Measurements from ENCODE around the gene INSL6.
"Not testable (repeated sequence)": the region's sequence is repeated elsewhere in the genome, so short reads cannot be mapped to it uniquely, and the experiment has no call there.

Gene INSL6

GRCh38 chr9:5185220-5185840 is at the start of gene INSL6:
INSL6 (minus strand) TSS chr9:5185639; CDS start chr9:5185602, 37 bp downstream.
- no peak for DNase-seq

- DNase-seq: no peak
Observed at GRCh38 chr9:5231212-5231611, 45.8 kb upstream of the INSL6 start, which contains the start of gene INSL4. INSL4 (plus strand) TSS chr9:5231419; CDS start chr9:5231524, 105 bp downstream.

- DNase-seq: no peak
Observed at GRCh38 chr9:5230554-5230953, 45.1 kb upstream of the INSL6 start.

- DNase-seq: no peak
Observed at GRCh38 chr9:5205071-5205470, 19.6 kb upstream of the INSL6 start.

- DNase-seq: no peak
Observed at GRCh38 chr9:5195463-5195862, 10.0 kb upstream of the INSL6 start.

GRCh38 chr9:5193345-5193744 is 7.9 kb upstream of the INSL6 start:
- DNase-seq: no peak

GRCh38 chr9:5191985-5192384 is 6.5 kb upstream of the INSL6 start:
- DNase-seq: no peak

GRCh38 chr9:5188060-5188984 is 2.9 kb upstream of the INSL6 start:
- no peak for DNase-seq

GRCh38 chr9:5186416-5187169 is 1.2 kb upstream of the INSL6 start:
- DNase-seq: peak; percentile 19

GRCh38 chr9:5184776-5185175 is 663 bp downstream of the INSL6 start:
- DNase-seq: no peak

- DNase-seq: not testable (repeated sequence)
Observed at GRCh38 chr9:5180631-5181030, 4.8 kb downstream of the INSL6 start.

- DNase-seq: no peak
Observed at GRCh38 chr9:5178126-5178805, 7.2 kb downstream of the INSL6 start.

GRCh38 chr9:5146241-5146640 is 39.2 kb downstream of the INSL6 start:
- DNase-seq: no peak

- DNase-seq: no peak
Observed at GRCh38 chr9:5144217-5144616, 41.2 kb downstream of the INSL6 start.

GRCh38 chr9:5140151-5140550 is 45.3 kb downstream of the INSL6 start:
- no peak for DNase-seq

- no peak for DNase-seq
Observed at GRCh38 chr9:5122516-5122915, 62.9 kb downstream of the INSL6 start.

GRCh38 chr9:5122116-5122515 is 63.3 kb downstream of the INSL6 start:
- DNase-seq: no peak

- DNase-seq: no peak
Observed at GRCh38 chr9:5113994-5114748, 71.3 kb downstream of the INSL6 start.
